ENCODE results near the gene RINL. TPM values are rescaled to one million over a fixed set of nuclear protein-coding genes. Genes with fewer than 3 reads are reported as not detected.

RINL gene
- total and polyA plus RNA-seq, 2 of the 8 experiments (the other 6 are each of a cell fraction or from before 2014, with no cell fraction given), result 11.1 to 11.9 TPM

- H3K56ac ChIP-seq (replicated peaks; ENCODE audit: insufficient read length, low read depth, low read length), result no peak overlapping the region
- H3K79me1 ChIP-seq (ENCODE audit: low read depth, low read length), result no peaks in the 10 kb centered on the region
- no peaks in the 10 kb centered on the region for H3K27me3 ChIP-seq (replicated peaks in 1 of 4; ENCODE audit: control insufficient read depth in 3 of 4, extremely low read depth in 1 of 4, insufficient read depth in 3 of 4, low read length in 3 of 4)
- H4K91ac ChIP-seq (replicated peaks; ENCODE audit: insufficient read length, low read length), result no peak overlapping the region
- H4K20me1 ChIP-seq (replicated peaks in 1 of 2; ENCODE audit: control insufficient read depth in 1 of 2, insufficient read depth in 2 of 2, low read length in 2 of 2), result no peaks in the 10 kb centered on the region
- no peak overlapping the region for H2BK15ac ChIP-seq (ENCODE audit: low read length)
- FAIRE-seq (no peak), DNase-seq (ENCODE audit: low read depth in 1 of 2, low spot score in 2 of 2) (no peak)
- TF ChIP-seq POLR2AphosphoS5 (IDR thresholded peaks at IDR 0.05; ENCODE audit: low read depth, low read length) (no peak), KDM4A (IDR thresholded peaks at IDR 0.05; ENCODE audit: low read depth, low read length, severe bottlenecking) (no peak), CBX8 (IDR thresholded peaks at IDR 0.05; ENCODE audit: borderline replicate concordance, low read depth, low read length) (no peak), EZH2 (IDR thresholded peaks at IDR 0.05; ENCODE audit: low read depth, low read length, severe bottlenecking) (no peak), POLR2A (IDR thresholded peaks at IDR 0.05; ENCODE audit: control extremely low read depth in 1 of 2, low read depth in 2 of 2, low read length in 2 of 2) (no peak), SIN3A (conservative IDR thresholded peaks at IDR 0.05 in 1 of 2, IDR thresholded peaks at IDR 0.05 in 1 of 2; ENCODE audit: low read depth in 1 of 2, low read length in 2 of 2) (no peak), MAFK (IDR thresholded peaks at IDR 0.05; ENCODE audit: low read depth, low read length) (no peak), KDM5A (IDR thresholded peaks at IDR 0.05; ENCODE audit: low read length) (no peak), MAX (IDR thresholded peaks at IDR 0.05) (no peak), FOSL1 (IDR thresholded peaks at IDR 0.05; ENCODE audit: insufficient read depth, low read depth, low read length) (no peak), SIRT6 (IDR thresholded peaks at IDR 0.05; ENCODE audit: low read length) (no peak), TCF12 (IDR thresholded peaks at IDR 0.05; ENCODE audit: low read depth, low read length) (no peak)
- peaks cover 0 to 4% (median 0%) of the 10 kb centered on the region in 4 experiments; a peak in 2 of 7 replicates for H3K4me1 ChIP-seq (replicated peaks in 1 of 4; ENCODE audit: control insufficient read depth in 3 of 4, insufficient read depth in 4 of 4, low read length in 3 of 4)
- no peak overlapping the region for H3K4ac ChIP-seq (replicated peaks; ENCODE audit: insufficient read length, low read depth, low read length)
- peaks cover 5% of the 10 kb centered on the region; the same call in 1 of the 2 replicates for H3K23me2 ChIP-seq (ENCODE audit: low read depth, low read length)
- H2BK20ac ChIP-seq (ENCODE audit: low read length), result no peak overlapping the region
- no peak overlapping the region for H3K18ac ChIP-seq (ENCODE audit: extremely low read depth, low read length)
- POLR2A ChIA-PET (ENCODE audit: partially characterized antibody), result interaction anchor here (0.6 to 1.7 kb wide), 3 partner anchors 10 to 80 kb away, joined by 3 to 5 read pairs (median 3); no protein-coding TSS in a partner anchor
- peaks cover 0 to 7% of the 10 kb centered on the region in 2 experiments; a peak in 1 of 4 replicates for H3K9me3 ChIP-seq (ENCODE audit: insufficient read depth in 2 of 2, low read depth in 1 of 2, low read length in 1 of 2)
- no peak overlapping the region for H3K23ac ChIP-seq (ENCODE audit: insufficient read length)
- CTCF ChIA-PET (ENCODE audit: partially characterized antibody), result no interaction called here
- H3K9ac ChIP-seq (replicated peaks in 1 of 4; ENCODE audit: extremely low read depth in 1 of 4, low read depth in 3 of 4, low read length in 3 of 4), result no peak overlapping the region
- no peak overlapping the region for H3K14ac ChIP-seq (ENCODE audit: insufficient read length)
- no peaks in the 10 kb centered on the region for H3K36me3 ChIP-seq (ENCODE audit: control insufficient read depth in 2 of 4, insufficient read depth in 4 of 4, low read length in 3 of 4)
- H2AK5ac ChIP-seq (ENCODE audit: low read depth, low read length), result no peak overlapping the region
- H4K5ac ChIP-seq (ENCODE audit: insufficient read length, low read depth, low read length), result no peak overlapping the region
- no peak overlapping the region for H2BK12ac ChIP-seq (ENCODE audit: low read depth, low read length)
- H2AFZ ChIP-seq (ENCODE audit: low read length), result no peak overlapping the region
- H2BK120ac ChIP-seq (replicated peaks; ENCODE audit: low read depth, low read length), result no peak overlapping the region
- H3K4me2 ChIP-seq (ENCODE audit: insufficient read depth in 1 of 2, low read depth in 2 of 2, low read length in 2 of 2), result no peak overlapping the region
- H3K4me3 ChIP-seq (ENCODE audit: extremely low read depth in 1 of 4, insufficient read depth in 2 of 4, low read depth in 3 of 4, low read length in 4 of 4), result no peak overlapping the region
- 84% methylated on average over 3 of the region's 3 CpGs; no CpG with 5 or more reads in 1 of the 2 experiments for WGBS, 2 experiments (ENCODE audit: extremely low coverage in 1 of 2, insufficient coverage in 1 of 2, insufficient read length in 1 of 2, insufficient replicate concordance in 2 of 2, low coverage in 1 of 2, low lambda C conversion rate in 2 of 2, missing lambda C conversion rate in 1 of 2)
- no peak overlapping the region for H4K8ac ChIP-seq (ENCODE audit: extremely low read depth, insufficient read depth, low read length)
- no peaks in the 10 kb centered on the region for H3K79me2 ChIP-seq (ENCODE audit: control insufficient read depth in 1 of 2, insufficient read depth in 2 of 2, low read length in 2 of 2)
- H3K27ac ChIP-seq (ENCODE audit: low read depth, low read length), result no peak overlapping the region
- H2BK5ac ChIP-seq (ENCODE audit: low read depth, low read length), result no peak overlapping the region
Observed at GRCh38 chr19:38856813-38857212, 21.3 kb downstream of the RINL start.

Data from H1 (cell line).